Spleen (tissue), 11 donors: Measurements from ENCODE around the gene DDR2. TPM values are rescaled to one million over a fixed set of nuclear protein-coding genes. Genes with fewer than 3 reads are reported as not detected.

ENCODE experiments used
- DNase-seq: peaks from one replicate; pipeline ENCODE4 v3.0.0-alpha.2; 2020
- H3K27ac ChIP-seq, 8 donors: fragments of 200-600 bp; sonication (generic) in 7 of 8; 1 replicate in 4 of 8; 2 replicates in 4 of 8; pipeline versions ENCODE4 v1.5.0 to v1.8.0; 2016 to 2021; ENCODE audit warnings: inconsistent platforms in 4 of 8, mild to moderate bottlenecking in 4 of 8, moderate library complexity in 1 of 8
- H3K27me3 ChIP-seq, 7 donors: fragments of 200-600 bp; sonication (generic) in 6 of 7; replicated peaks in 1 of 7; 1 replicate in 4 of 7; 2 replicates in 3 of 7; pipeline versions ENCODE4 v1.5.0 to v1.8.0; 2016 to 2021; ENCODE audit warnings: inconsistent platforms in 3 of 7, mild to moderate bottlenecking in 1 of 7
- H3K36me3 ChIP-seq, 6 donors: fragments of 200-600 bp; sonication (generic) in 5 of 6; 1 replicate in 4 of 6; 2 replicates in 2 of 6; pipeline versions ENCODE4 v1.5.0 to v1.8.0; 2016 to 2021; ENCODE audit warnings: inconsistent platforms in 2 of 6
- H3K4me1 ChIP-seq, 6 donors: fragments of 200-600 bp; sonication (generic) in 5 of 6; 1 replicate in 3 of 6; 2 replicates in 3 of 6; pipeline versions ENCODE4 v1.5.0 to v1.8.0; 2016 to 2021; ENCODE audit warnings: inconsistent platforms in 3 of 6
- H3K4me3 ChIP-seq, 8 donors: fragments of 200-600 bp; sonication (generic) in 7 of 8; 1 replicate in 4 of 8; 2 replicates in 4 of 8; pipeline versions ENCODE4 v1.5.0 to v1.8.0; 2016 to 2021; ENCODE audit warnings: inconsistent platforms in 4 of 8, mild to moderate bottlenecking in 4 of 8, moderate library complexity in 2 of 8
- H3K9me3 ChIP-seq, 8 donors: fragments of 200-600 bp; sonication (generic) in 7 of 8; 1 replicate in 4 of 8; 2 replicates in 4 of 8; pipeline versions ENCODE4 v1.5.0 to v1.8.0; 2016 to 2021; ENCODE audit warnings: inconsistent platforms in 4 of 8
- POLR2A ChIP-seq, 3 donors: fragments of 450-650 bp; IDR thresholded peaks; one replicate each; pipeline ENCODE4 v1.5.1; 2017; ENCODE audit warnings: antibody characterized with exemption in 3 of 3, mild to moderate bottlenecking in 1 of 3
- POLR2AphosphoS5 ChIP-seq, 3 donors: sonication (generic); formaldehyde crosslinking; IDR thresholded peaks; one replicate each; pipeline ENCODE4 v1.5.1; 2017; ENCODE audit warnings: antibody characterized with exemption in 3 of 3
- WGBS, 5 donors: extraction: QIAGEN DNeasy Blood & Tissue Kit in 3 of 5; methylation state at CpG; one replicate each; pipeline versions ENCODE4 v1.1.5 to v1.1.7; 2013 to 2018; 5-methylcytosine and 5-hydroxymethylcytosine counted together
- intact Hi-C: fragments of 100-400 bp; cut with DNase I; formaldehyde crosslinking; loops from one replicate; pipeline ENCODE4 v1.15.0; 2023; ENCODE audit warnings: low total_unique reads
- polyA plus RNA-seq, 3 donors: library from polyadenylated mRNA; stranded (reverse); fragments of 200-250 nt; gene quantifications; one replicate each; pipeline ENCODE4 v1.2.1, GENCODE V29; 2013
- total RNA-seq, 7 donors: library from RNA; depleted of rRNA in 3 of 7; stranded (reverse); fragments of >200 nt in 3 of 7; fragmentation: NEBNext Ultra II Directional in 4 of 7; extraction: Animal tissue kit (Norgen Biotek cat#: 25700) in 4 of 7; gene quantifications; one replicate each; pipeline versions ENCODE4 v1.1.0 to v1.2.1, GENCODE V29; 2016 to 2021
- TF ChIP-seq, protein P1 (sequence below), 11 experiments: fragments of 200-600 bp in 7 of 11; fragments of 450-650 bp in 4 of 11; sonication (generic) in 4 of 11; IDR thresholded peaks in 8 of 11; conservative IDR thresholded peaks in 3 of 11; 1 replicate in 7 of 11; 2 replicates in 4 of 11; pipeline versions ENCODE4 v1.4.0 to v1.8.0; 2016 to 2021; ENCODE audit warnings: antibody characterized with exemption in 11 of 11, inconsistent platforms in 4 of 11, mild to moderate bottlenecking in 1 of 11
- donor health status: healthy with polysubstance abuse.
- donor health status: DM: no; HTN: no; CAD: no; lungs with moderate emphysema.
- donor health status: DM: no; HTN: no; CAD: no.
- donor health status: Bipolar disorder and iron deficiency.
- donor health status: healthy.
- donor health status: DM: no; HTN: no; CAD: no.
- donor health status: DM: yes; HTN: yes; CAD: no.

Gene DDR2
- total and polyA plus RNA-seq, 10 donors, result 1.1 to 20.8 (median 10.8) TPM

- Histone ChIP-seq H3K9me3 (no peaks in the 10 kb centered on the region), H3K27me3 (no peaks in the 10 kb centered on the region), H3K4me1 (no peaks in the 10 kb centered on the region), H3K4me3 (no peak overlapping the region), H3K36me3 (no peaks in the 10 kb centered on the region), H3K27ac (no peak overlapping the region)
- TF ChIP-seq, protein P1, sequence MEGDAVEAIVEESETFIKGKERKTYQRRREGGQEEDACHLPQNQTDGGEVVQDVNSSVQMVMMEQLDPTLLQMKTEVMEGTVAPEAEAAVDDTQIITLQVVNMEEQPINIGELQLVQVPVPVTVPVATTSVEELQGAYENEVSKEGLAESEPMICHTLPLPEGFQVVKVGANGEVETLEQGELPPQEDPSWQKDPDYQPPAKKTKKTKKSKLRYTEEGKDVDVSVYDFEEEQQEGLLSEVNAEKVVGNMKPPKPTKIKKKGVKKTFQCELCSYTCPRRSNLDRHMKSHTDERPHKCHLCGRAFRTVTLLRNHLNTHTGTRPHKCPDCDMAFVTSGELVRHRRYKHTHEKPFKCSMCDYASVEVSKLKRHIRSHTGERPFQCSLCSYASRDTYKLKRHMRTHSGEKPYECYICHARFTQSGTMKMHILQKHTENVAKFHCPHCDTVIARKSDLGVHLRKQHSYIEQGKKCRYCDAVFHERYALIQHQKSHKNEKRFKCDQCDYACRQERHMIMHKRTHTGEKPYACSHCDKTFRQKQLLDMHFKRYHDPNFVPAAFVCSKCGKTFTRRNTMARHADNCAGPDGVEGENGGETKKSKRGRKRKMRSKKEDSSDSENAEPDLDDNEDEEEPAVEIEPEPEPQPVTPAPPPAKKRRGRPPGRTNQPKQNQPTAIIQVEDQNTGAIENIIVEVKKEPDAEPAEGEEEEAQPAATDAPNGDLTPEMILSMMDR (IDR thresholded peaks at IDR 0.05 in 8 of 11, conservative IDR thresholded peaks at IDR 0.05 in 3 of 11), result no peak
- no peak for TF ChIP-seq POLR2AphosphoS5 (IDR thresholded peaks at IDR 0.05)
- TF ChIP-seq POLR2A (IDR thresholded peaks at IDR 0.05), result no peak
- WGBS, 5 donors, result 63 to 88% (median 82%) methylated on average over 5 of the region's 5 CpGs
- intact Hi-C loops, result no loop called here
- no peak for DNase-seq
Measured at GRCh38 chr1:162666006-162666645, 33.9 kb downstream of the DDR2 start.

- 46 to 68% (median 51%) methylated on average over 2 of the region's 2 CpGs for WGBS, 5 donors
- TF ChIP-seq POLR2A (IDR thresholded peaks at IDR 0.05) (no peak), POLR2AphosphoS5 (IDR thresholded peaks at IDR 0.05) (no peak)
- TF ChIP-seq, protein P1 (IDR thresholded peaks at IDR 0.05 in 8 of 11, conservative IDR thresholded peaks at IDR 0.05 in 3 of 11), result no peak
- no peaks in the 10 kb centered on the region for H3K36me3 ChIP-seq
- no peaks in the 10 kb centered on the region for H3K4me1 ChIP-seq
- H3K27ac ChIP-seq, result no peak overlapping the region
- no peak for DNase-seq
- intact Hi-C loops, result no loop called here
- H3K4me3 ChIP-seq, result no peak overlapping the region
- H3K9me3 ChIP-seq, result no peaks in the 10 kb centered on the region
- no peaks in the 10 kb centered on the region for H3K27me3 ChIP-seq
Measured at GRCh38 chr1:162667381-162668080, 35.3 kb downstream of the DDR2 start.

DNA sequence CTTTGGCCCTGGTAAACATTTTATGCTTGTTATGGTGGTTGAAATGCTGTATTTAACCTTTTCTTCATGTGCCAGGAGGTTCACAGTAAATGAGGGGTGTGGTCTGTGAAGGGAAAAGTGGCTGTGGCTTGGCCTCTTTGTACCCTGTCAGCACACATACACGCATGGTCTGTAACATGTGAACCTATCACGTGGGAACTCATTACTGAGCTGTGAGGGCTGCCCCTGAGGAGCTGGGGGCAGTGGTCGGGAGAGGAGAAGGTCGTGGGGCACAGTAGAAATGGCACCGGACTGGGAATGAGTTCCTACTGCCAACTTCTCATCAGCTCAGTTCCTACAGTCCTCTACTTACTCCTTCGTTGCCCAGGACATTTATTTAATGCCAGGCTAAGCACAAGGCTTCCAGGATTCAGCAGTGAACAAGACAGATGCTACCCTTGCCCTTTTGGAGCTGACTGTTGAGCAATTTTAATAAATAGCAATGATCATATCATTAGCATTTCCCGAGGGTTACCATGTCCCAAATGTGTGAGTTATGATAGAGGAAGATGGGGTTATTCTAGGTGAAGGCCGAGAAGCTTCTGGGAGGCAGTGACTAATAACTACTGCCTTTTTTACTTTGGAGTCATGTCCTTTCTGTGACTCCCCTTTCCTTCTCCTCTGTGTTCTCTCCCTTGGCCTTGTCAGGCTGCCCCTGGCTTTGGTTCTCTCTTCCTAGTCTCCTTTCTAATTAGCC, 38.8 kb downstream of the DDR2 start:
- H3K27ac ChIP-seq, result peak overlapping the region in 2 of 8 donors; percentile 24 to 30
- TF ChIP-seq POLR2AphosphoS5 (IDR thresholded peaks at IDR 0.05), result no peak
- TF ChIP-seq, protein P1 (IDR thresholded peaks at IDR 0.05 in 8 of 11, conservative IDR thresholded peaks at IDR 0.05 in 3 of 11), result no peak
- TF ChIP-seq POLR2A (IDR thresholded peaks at IDR 0.05), result no peak
- H3K36me3 ChIP-seq, result no peaks in the 10 kb centered on the region
- H3K27me3 ChIP-seq, result no peaks in the 10 kb centered on the region
- WGBS, 5 donors, result 68 to 85% (median 77%) methylated on average over 8 of the region's 8 CpGs
- no peak for DNase-seq
- H3K4me1 ChIP-seq, result no peaks in the 10 kb centered on the region
- H3K9me3 ChIP-seq, result no peaks in the 10 kb centered on the region
- no peak overlapping the region for H3K4me3 ChIP-seq
- intact Hi-C loops, result no loop called here
